ENCODE results near the gene CRYZ.
"Not testable (repeated sequence)": the region's sequence is repeated elsewhere in the genome, so short reads cannot be mapped to it uniquely, and the experiment has no call there.

Gene CRYZ

GRCh38 chr1:74732960-74733603 is at the start of gene CRYZ, which contains the start of gene TYW3:
Gene CRYZ, minus strand, starts transcription at chr1:74733050. Its CDS starts 8,229 bp downstream, at chr1:74724821.
Gene TYW3, plus strand, starts transcription at chr1:74733152. Its CDS starts 93 bp downstream, at chr1:74733245.
- peak; percentile 83 for DNase-seq (ENCODE audit: low spot score)

GRCh38 chr1:74780594-74780993 is 47.7 kb upstream of the CRYZ start:
- no peak for DNase-seq (ENCODE audit: low spot score)

DNA sequence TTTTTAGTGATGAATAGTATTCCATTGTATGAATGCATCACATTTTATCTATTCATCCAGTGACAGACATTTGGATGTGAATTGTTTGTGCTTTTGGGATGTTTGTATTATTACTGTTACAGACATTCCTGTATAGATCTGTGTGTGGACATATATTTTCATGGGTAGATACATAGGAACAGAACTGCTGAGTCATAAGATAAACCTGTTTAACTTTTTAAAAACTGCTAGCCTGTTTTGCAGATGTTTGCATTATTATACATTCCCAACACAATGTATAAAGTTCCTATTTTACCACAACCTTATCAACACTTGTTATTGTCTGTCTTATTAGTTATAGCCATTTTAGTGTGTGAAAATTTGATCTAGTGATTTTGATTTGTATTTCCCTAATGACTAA is 46.9 kb upstream of the CRYZ start:
- no peak for DNase-seq (ENCODE audit: low spot score)

DNA sequence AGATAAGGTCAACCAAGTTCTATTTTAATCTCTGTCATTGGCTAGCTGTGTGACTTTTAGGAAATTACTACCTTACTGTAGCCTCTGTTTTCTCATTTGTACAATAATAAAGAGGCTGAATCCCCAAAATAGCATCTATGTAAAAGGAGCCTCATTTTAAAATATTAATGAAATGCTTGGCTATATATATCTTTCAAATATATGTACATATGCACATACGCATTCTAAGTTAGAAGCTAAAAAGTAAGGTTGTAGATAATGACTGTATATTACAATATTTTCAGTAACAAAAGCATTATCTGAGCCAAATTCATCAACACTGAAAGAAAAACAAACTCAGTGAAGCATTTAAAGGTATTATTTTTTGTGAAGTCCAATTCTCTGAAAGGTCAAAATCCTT is 44.7 kb upstream of the CRYZ start:
- no peak for DNase-seq (ENCODE audit: low spot score)

- DNase-seq (ENCODE audit: low spot score): no peak
These were observed 42.9 kb upstream of the CRYZ start for GRCh38 chr1:74775735-74776134.

DNA sequence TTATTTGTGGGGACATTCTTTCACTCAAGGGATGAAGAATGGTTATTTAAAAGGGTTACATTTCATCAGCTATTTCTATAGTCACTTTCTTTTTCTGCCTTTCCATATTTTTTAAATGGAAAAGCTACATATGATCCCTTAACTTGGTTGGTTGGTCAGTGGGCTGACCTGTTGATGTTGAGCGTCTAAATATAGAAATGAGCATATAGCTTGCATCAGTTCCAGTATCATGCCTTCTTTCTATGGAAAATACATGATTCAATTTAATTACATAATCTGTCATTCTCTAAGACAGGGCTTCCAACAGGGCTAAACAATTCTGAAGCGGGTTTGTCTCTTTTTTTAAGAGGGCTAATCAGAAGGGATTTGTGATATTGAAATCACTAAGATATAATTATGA is 40.7 kb upstream of the CRYZ start:
- no peak for DNase-seq (ENCODE audit: low spot score)

DNA sequence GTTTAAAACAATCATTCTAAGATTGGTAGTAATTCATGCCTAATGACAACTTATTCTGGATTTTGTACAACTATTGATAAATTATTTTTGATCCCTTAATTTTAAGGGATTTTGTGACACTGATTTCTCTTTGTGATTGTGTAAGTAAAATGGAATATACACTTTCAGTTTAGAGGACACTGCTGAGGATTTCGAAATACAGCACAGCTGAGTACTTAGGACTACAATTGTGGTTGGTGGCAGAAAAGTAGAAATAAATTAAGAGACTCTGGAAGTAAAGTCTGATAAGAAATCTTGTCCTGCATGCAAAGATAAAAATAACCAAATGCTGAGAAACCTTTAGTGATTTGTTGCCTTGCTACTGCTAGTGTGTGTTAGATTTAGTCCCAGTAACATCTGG is 40.1 kb upstream of the CRYZ start:
- no peak for DNase-seq (ENCODE audit: low spot score)

GRCh38 chr1:74771913-74772515 is 39.2 kb upstream of the CRYZ start:
- peak; percentile 45 for DNase-seq (ENCODE audit: low spot score)

GRCh38 chr1:74767490-74767889 is 34.6 kb upstream of the CRYZ start:
- DNase-seq (ENCODE audit: low spot score): no peak

DNA sequence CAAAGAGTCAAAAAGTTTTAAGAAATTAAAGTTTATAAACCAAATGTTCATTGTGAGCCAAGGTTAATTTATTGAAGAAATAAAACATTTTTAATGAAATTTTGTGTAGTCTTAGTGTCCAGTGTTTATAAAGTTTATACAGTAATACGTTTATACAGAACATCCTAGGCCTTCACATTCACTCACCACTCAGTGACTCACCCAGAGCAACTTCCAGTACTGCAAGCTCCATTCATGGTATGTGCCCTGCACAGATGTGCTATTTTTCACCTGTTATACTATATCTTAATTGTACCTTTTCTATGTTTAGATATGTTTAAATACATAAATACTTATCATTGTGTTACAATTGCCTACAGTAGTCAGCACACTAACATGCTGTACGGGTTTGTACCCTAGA is 33.7 kb upstream of the CRYZ start:
- no peak for DNase-seq (ENCODE audit: low spot score)

DNA sequence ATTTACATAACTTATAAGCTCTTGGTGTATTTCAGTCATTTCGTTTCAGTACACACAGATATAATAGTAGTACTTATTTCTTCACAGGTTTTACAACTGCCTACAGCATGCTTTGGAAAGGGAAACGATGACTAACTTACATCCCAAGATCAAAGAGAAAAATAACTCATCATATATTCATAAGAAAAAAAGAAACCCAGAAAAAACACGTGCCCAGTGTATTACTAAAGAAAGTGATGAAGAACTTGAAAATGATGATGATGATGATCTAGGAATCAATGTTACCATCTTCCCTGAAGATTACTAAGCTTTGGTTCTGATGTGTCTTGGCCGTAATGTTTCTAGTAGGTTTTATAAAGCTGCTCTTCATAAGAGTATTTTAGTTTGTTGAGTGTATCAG is 31.0 kb upstream of the CRYZ start:
- DNase-seq (ENCODE audit: low spot score): peak; percentile 15

DNA sequence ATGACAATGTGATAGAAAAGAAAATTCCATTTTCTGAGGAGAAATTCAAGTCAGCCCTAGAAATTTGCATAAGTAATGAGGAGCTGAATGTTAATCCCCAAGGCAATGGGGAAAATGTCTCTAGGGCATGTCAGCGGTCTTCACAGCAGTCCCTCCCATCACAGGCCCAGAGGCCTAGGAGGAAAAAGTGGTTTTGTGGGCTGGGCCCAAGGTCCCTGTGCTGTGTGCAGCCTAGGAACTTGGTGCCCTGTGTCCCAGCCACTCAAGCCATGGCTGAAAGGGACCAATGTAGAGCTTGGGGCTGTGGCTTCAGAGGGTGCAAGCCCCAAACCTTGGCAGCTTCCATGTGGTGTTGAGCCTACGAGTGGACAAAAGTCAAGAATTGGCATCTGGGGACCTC is 23.8 kb upstream of the CRYZ start:
- not testable (repeated sequence) for DNase-seq (ENCODE audit: low spot score)

DNA sequence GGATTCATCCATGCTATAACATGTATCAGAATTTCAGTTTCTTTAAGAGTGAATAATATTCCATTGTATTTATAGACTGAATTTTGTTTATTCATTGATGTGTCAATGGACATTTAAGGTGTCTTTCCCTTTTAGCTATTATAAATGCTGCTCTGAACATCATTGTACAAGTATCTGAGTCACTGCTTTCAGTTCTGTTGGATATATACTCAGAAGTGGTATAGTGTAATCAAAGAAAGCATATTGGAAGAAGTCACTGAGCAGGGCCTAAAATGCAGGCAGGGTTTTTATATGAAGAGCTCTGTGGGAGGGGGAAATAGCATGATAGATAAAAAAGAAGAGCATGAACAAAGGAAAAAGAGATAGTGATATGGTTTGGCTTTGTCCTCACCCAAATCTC is 22.6 kb upstream of the CRYZ start:
- no peak for DNase-seq (ENCODE audit: low spot score)

DNA sequence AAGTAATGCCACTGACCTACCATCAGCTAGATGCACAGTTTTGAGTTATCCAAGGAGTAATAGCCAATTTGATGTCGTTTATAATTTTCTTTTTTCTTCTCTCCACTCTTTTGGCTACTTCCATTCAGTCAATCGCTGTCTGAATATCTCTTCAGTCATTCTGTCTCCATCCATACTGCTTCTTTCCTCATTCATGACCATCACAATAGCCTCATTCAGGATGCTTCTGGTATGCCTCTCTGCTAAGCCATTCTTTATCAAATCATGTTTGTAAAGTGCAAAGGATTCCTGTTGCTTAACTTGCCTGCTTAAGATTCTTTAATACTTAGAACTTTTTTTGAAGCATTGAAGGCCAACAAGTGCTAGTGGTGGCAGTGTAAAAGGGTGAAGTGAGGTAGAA is 20.3 kb upstream of the CRYZ start:
- DNase-seq (ENCODE audit: low spot score): no peak

DNA sequence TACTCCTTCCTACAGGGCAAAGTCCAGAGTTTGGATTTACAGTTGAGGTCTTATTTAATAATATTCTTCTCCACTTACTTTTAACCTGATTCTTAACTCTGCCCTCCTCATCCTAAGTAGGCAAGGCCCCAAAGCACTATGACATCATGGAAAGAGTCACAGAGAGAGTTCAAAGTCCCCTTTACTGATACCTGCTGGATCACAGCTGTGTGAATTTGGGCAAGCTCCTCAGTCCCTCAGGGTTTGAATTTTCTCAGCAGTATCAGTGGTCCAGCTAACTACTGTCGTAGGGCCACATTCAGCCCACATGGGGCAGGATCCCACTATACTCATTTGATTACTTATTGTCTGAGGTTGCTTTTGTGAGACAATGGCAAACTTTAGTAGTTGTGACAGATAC is 16.1 kb upstream of the CRYZ start:
- no peak for DNase-seq (ENCODE audit: low spot score)

GRCh38 chr1:74745247-74745646 is 12.4 kb upstream of the CRYZ start:
- not testable (repeated sequence) for DNase-seq (ENCODE audit: low spot score)

GRCh38 chr1:74740307-74740980 is 7.6 kb upstream of the CRYZ start:
- not testable (repeated sequence) for DNase-seq (ENCODE audit: low spot score)

DNA sequence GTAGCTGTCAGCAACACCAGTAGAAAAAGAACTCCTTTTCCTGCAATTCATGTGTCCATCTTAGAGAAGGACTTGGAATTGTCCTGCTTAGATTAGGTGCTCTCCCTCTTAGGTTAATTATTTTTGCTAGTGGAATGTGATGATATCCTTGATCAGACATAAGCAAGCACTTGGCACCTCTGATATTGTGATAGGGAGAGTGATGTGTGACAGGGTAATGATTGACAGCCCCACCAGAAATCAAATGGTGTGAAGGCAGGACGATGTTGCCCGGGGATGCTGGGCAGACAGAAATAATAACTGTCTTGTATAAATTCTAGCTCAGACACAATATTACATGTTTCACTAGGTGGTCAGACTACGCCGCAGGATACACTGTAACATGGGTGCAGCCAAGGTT is 4.5 kb upstream of the CRYZ start:
- no peak for DNase-seq (ENCODE audit: low spot score)

- DNase-seq (ENCODE audit: low spot score): peak; percentile 81
These were observed 994 bp upstream of the CRYZ start for GRCh38 chr1:74733604-74734484.

DNA sequence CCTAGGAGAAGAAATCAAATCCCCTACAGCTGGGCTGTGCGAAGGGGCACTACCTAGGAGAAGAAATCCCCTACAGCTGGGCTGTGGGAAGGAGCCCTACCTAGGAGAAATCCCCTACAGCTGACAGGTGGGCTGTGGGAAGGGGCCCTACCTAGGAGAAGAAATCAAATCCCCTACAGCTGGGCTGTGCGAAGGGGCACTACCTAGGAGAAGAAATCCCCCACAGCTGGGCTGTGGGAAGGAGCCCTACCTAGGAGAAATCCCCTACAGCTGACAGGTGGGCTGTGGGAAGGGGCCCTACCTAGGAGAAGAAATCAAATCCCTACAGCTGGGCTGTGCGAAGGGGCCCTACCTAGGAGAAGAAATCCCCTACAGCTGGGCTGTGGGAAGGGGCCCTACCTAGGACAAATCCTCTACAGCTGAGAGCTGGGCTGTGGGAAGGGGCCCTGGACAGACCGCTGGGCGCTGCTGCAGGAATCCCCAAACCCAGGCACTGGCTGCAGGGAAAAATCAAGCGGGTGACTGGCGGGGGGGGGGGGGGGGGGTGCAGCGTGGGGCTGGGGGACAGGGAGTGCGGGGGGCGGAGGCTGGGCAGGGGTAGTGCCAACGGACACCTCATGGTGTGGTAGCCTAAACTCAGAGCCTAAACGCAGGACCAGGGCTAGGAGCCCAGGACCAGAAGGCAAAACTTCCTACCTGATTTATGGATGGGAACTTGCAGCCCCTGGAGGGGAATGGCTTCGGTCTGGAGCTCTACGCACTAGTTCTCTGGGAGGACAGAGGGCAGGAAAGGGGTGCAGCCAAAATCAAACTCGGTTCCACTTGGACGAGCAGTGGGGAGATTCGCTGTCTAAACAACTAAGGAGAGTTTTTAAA is 541 bp downstream of the CRYZ start:
- not testable (repeated sequence) for DNase-seq (ENCODE audit: low spot score)

- no peak for DNase-seq (ENCODE audit: low spot score)
These were observed 1.3 kb downstream of the CRYZ start for GRCh38 chr1:74731399-74732052.

All from kidney capillary endothelial cell (primary cell).